Type B pancreatic cell (in vitro differentiated cells): ENCODE results near the gene CBFA2T3. TPM values are rescaled to one million over a fixed set of nuclear protein-coding genes. Genes with fewer than 3 reads are reported as not detected.

Source experiments
- DNase-seq: peaks from one replicate; pipeline ENCODE4 v3.0.0; 2021; ENCODE audit warnings: mixed read lengths; ENCODE audit not compliant: unreplicated experiment; ENCODE audit errors: extremely low spot score
- H3K27ac Mint-ChIP-seq: 2 replicates; pipeline ENCODE4 v1.8.0; 2021; ENCODE audit warnings: mild to moderate bottlenecking, mixed read lengths
- H3K27me3 Mint-ChIP-seq: 2 replicates; pipeline ENCODE4 v1.8.0; 2021; ENCODE audit warnings: mixed read lengths
- H3K36me3 Mint-ChIP-seq: 2 replicates; pipeline ENCODE4 v1.8.0; 2021; ENCODE audit warnings: mixed read lengths
- H3K4me1 Mint-ChIP-seq: one replicate; pipeline ENCODE4 v1.8.0; 2021; ENCODE audit warnings: mixed read lengths; ENCODE audit not compliant: unreplicated experiment
- H3K4me3 Mint-ChIP-seq: 2 replicates; pipeline ENCODE4 v1.8.0; 2021; ENCODE audit warnings: mild to moderate bottlenecking, mixed read lengths
- H3K9me3 Mint-ChIP-seq: 2 replicates; pipeline ENCODE4 v1.8.0; 2021; ENCODE audit warnings: mixed read lengths
- CTCF ChIP-seq: fragments of 200-600 bp; sonication (generic); conservative IDR thresholded peaks from 2 replicates; pipeline ENCODE4 v1.5.0; 2021; ENCODE audit warnings: antibody characterized with exemption, mild to moderate bottlenecking
- total RNA-seq: library from RNA; stranded (reverse); gene quantifications from 2 replicates; pipeline ENCODE4 v1.2.1, GENCODE V29; 2021; ENCODE audit warnings: low replicate concordance

Gene CBFA2T3
- total RNA-seq, 1 donor from 2014 or later, result 8.9 TPM

GRCh38 chr16:88982286-88983084 lies 5.5 kb upstream of the CBFA2T3 start:
- H3K27ac Mint-ChIP-seq, result no peak overlapping the region
- no peaks in the 10 kb centered on the region for H3K9me3 Mint-ChIP-seq
- H3K36me3 Mint-ChIP-seq, result no peaks in the 10 kb centered on the region
- no peak overlapping the region for H3K4me3 Mint-ChIP-seq
- peaks cover 4% of the 10 kb centered on the region for H3K27me3 Mint-ChIP-seq
- no peak for TF ChIP-seq CTCF
- no peaks in the 10 kb centered on the region for H3K4me1 Mint-ChIP-seq
- DNase-seq, result no peak

GRCh38 chr16:88979353-88980015 lies 2.5 kb upstream of the CBFA2T3 start:
- Mint-ChIP-seq H3K27me3 (peaks cover under 1% of the 10 kb centered on the region), H3K4me1 (no peaks in the 10 kb centered on the region), H3K27ac (no peak overlapping the region), H3K4me3 (no peak overlapping the region), H3K9me3 (no peaks in the 10 kb centered on the region), H3K36me3 (no peaks in the 10 kb centered on the region)
- no peak for DNase-seq
- no peak for TF ChIP-seq CTCF

- no peak overlapping the region for H3K4me3 Mint-ChIP-seq
- no peaks in the 10 kb centered on the region for H3K9me3 Mint-ChIP-seq
- no peak overlapping the region for H3K27ac Mint-ChIP-seq
- H3K27me3 Mint-ChIP-seq, result no peaks in the 10 kb centered on the region
- DNase-seq, result no peak
- no peak for TF ChIP-seq CTCF
- no peaks in the 10 kb centered on the region for H3K4me1 Mint-ChIP-seq
- H3K36me3 Mint-ChIP-seq, result no peaks in the 10 kb centered on the region
Measured at GRCh38 chr16:88978608-88979346, 1.8 kb upstream of the CBFA2T3 start.

GRCh38 chr16:88977812-88978607 lies 1.0 kb upstream of the CBFA2T3 start:
- no peaks in the 10 kb centered on the region for H3K4me1 Mint-ChIP-seq
- H3K27me3 Mint-ChIP-seq, result no peaks in the 10 kb centered on the region
- H3K9me3 Mint-ChIP-seq, result no peaks in the 10 kb centered on the region
- no peaks in the 10 kb centered on the region for H3K36me3 Mint-ChIP-seq
- TF ChIP-seq CTCF, result no peak
- DNase-seq, result no peak
- no peak overlapping the region for H3K27ac Mint-ChIP-seq
- no peak overlapping the region for H3K4me3 Mint-ChIP-seq

GRCh38 chr16:88976366-88977017 lies 515 bp downstream of the CBFA2T3 start:
- no peak overlapping the region for H3K4me3 Mint-ChIP-seq
- no peaks in the 10 kb centered on the region for H3K36me3 Mint-ChIP-seq

More at GRCh38 chr16:88976366-88977017, 515 bp downstream of the CBFA2T3 start:
- H3K9me3 Mint-ChIP-seq, result no peaks in the 10 kb centered on the region
- no peak for DNase-seq
- peaks cover 3% of the 10 kb centered on the region for H3K27me3 Mint-ChIP-seq
- no peaks in the 10 kb centered on the region for H3K4me1 Mint-ChIP-seq
- TF ChIP-seq CTCF, result no peak
- H3K27ac Mint-ChIP-seq, result no peak overlapping the region
